Stimulated activated CD4-positive, alpha-beta T cell treated with anti-CD3 and anti-CD28 coated beads, Interleukin-4, amount 100 ng/mL, for 48 hours (primary cell): Measurements from ENCODE around the gene LCN12.
"Not testable (repeated sequence)": the region's sequence is repeated elsewhere in the genome, so short reads cannot be mapped to it uniquely, and the experiment has no call there.

Experiments used
- DNase-seq, 2 donors: peaks; one replicate each; pipeline ENCODE4 v3.0.0-alpha.2; 2020; ENCODE audit warnings: low read depth in 2 of 2

Gene LCN12

DNA sequence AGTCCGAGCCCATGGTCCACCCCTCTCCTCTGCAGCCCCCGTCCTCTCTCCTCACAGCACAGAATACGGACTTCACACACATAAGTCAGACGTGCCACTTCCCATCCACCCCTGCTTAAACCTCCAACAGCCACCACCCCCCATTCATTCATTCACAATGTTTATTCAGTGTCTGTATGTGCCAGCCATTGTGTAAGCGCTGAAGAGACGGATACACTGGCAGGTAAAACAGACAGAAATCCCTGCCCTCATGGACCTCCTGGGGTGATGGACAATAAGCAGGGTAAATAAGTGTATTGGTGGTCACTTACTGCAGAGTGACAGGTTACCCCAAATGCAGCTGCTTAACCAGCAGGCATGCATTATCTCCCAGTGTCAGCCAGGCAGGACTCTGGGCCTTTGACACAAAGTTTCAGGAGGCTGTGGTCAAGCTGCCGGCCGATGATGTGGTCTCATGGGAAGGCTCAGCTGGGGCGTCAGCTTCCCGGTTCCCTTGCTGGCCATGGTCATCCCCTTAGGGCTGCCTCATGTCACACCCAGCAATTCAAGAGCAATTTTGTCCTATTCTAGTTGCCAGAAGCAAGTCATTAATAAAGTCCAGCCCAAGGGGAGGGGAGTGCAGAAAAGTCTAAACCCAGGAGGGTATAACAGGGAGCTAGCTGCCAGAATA lies 38.3 kb downstream of the LCN12 start:
- DNase-seq, result no peak

DNA sequence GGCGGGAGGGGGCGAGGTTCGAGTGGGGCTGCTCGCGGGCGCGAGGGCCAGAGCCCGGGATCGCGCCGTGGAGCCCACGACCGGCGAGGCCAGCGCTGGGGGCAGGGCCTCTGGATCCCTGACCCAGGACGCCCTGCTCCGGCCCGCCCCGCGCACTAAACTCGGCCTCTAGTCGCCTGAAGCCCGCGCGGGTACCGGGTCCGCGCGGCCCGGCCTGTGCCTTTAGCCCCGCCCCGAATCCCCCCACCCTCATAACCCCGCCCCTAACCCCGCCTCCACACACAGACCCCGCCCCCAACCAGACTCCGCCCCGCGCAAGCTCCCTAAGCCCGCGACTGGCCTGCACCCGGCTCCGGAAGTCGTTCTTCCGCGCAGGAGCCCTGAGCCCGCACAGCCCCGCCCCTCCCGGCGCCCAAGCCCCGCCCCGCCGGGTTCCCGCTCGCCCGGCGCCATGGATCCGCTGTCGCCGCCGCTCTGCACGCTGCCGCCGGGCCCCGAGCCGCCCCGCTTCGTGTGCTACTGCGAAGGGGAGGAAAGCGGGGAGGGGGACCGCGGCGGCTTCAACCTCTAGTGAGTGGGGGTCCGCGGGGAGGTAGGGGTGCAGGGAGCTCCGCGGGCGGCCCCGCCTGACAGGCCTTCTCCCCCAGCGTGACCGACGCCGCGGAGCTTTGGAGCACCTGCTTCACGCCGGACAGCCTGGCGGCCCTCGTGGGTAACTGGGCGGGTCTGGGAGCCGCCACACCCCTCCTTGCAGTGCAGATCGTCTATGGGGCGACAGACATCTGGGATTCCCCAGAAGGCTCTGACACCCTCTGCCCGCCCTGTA lies 40.1 kb downstream of the LCN12 start, which contains the start of gene PAXX:
PAXX (plus strand) TSS at position 430 of the 826 bp plus-strand sequence; CDS start at position 452, 22 bp downstream.
- DNase-seq, result peak; percentile 95 to 96

DNA sequence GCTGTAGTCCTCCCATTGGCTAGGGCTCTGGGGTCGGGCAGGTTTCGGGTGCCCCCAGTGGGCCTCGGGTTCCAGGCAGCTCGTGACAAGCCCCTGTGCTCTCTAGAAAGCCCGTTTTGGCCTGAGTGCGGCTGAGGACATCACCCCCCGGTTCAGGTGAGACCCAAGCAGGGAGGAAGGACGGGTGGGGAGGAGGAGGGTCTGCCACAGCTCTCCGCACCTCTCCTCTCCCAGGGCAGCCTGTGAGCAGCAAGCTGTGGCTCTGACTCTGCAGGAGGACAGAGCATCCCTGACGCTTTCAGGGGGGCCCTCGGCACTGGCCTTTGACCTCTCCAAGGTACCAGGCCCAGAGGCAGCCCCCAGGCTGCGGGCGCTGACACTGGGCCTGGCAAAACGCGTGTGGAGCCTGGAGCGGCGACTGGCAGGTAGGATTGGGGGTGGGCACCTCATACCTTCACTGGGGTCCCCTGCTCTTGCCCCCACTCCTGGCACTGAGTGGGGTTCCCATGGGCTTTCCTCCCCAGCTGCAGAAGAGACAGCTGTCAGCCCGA lies 40.8 kb downstream of the LCN12 start:
- no peak for DNase-seq

DNA sequence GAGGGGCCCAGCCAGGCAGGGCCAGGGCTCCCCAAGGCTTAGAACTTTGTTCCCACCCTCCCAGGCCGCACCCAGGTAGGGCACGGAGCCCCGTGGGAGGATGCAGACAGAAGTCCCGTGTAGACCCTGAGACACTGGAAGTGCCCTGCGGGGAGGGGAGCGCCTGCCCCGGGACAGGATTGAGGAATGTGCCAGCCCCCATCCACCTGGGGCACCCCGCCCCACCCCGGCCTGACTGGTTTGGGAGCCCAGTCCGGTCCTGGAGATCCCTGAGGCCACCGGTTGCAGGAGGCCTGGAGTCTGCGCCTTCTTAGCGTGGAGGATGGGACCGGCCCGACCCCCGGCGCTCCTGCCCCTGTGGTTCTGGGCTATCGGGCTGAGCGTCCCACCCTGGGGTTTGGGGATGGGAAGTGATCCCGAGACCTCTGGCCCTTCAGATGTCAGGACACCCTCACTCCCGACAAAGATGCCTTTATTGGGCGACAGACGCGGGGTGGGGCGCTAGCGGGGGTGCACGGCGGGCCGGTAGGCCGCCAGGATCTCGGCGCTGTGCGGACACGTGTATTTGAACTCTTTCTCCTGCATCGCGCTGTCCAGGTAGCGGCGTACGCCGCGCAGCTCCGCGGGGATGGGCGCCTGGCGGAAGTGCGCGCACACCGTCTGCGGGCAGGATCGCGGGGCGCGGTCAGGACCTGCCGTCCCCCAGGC lies 42.3 kb downstream of the LCN12 start:
- no peak for DNase-seq

DNA sequence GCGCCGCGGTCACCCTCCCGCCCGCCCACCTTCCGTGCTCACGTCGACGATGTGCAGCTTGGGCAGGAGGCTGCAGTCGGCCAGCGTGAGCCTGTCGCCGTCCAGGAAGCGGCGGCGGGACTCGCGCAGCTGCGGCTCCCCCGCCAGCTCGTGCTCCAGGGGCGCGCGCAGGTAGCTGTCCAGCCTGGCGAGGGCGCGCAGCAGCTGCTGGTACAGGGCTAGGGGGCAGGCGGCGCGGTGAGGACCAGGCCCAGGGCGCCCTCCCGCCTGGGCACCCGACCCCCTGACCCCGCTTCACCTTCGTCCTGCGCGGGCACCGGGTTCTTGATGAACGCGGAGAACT lies 42.8 kb downstream of the LCN12 start:
- DNase-seq, result no peak

DNA sequence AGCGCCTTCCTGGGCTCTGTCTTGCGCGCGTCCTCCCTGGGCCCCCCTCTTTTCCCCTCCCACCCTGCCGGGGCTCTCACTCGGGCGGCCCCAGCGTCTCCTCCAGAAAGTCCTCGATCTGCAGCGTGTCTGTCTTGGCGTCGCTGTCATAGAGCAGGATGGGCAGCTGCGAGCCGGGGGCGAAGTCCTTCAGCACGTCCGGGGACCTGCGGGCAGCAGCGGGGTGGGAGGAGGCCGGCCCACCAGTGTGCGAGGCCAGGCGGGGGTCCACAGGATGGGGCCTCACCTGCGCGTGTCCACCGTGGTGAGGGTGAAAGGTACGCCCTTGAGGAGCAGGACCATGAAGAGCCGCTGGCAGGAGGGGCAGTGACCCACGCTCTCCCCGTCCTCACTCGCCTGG lies 43.3 kb downstream of the LCN12 start:
- DNase-seq, result no peak

DNA sequence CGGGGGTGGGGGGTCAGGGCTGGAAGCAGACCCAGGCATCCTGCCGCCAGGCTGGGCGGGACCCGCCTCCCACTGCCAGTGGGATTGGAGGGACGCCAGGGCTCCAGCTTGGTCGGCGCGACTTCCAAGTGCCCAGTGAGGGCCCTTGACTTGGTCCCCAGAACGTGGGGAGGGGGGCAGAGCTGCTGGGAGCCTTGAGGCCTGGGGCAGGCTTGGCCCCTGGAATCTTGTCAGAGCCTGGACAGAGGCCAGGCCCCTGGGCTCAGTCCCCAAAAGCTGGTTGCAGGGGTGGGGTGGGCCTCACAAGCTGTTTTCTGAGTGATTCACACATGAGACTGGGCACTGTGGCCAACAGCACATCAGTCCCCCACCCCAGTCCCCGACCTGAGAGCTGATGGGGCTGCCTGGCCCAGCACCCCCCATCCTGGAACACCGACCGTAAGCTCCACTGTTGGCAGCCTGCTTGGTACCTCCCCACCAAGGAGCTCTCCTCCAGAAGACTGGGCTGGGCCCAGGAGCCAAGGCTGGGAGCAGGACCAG lies 43.8 kb downstream of the LCN12 start:
- DNase-seq, result no peak

DNA sequence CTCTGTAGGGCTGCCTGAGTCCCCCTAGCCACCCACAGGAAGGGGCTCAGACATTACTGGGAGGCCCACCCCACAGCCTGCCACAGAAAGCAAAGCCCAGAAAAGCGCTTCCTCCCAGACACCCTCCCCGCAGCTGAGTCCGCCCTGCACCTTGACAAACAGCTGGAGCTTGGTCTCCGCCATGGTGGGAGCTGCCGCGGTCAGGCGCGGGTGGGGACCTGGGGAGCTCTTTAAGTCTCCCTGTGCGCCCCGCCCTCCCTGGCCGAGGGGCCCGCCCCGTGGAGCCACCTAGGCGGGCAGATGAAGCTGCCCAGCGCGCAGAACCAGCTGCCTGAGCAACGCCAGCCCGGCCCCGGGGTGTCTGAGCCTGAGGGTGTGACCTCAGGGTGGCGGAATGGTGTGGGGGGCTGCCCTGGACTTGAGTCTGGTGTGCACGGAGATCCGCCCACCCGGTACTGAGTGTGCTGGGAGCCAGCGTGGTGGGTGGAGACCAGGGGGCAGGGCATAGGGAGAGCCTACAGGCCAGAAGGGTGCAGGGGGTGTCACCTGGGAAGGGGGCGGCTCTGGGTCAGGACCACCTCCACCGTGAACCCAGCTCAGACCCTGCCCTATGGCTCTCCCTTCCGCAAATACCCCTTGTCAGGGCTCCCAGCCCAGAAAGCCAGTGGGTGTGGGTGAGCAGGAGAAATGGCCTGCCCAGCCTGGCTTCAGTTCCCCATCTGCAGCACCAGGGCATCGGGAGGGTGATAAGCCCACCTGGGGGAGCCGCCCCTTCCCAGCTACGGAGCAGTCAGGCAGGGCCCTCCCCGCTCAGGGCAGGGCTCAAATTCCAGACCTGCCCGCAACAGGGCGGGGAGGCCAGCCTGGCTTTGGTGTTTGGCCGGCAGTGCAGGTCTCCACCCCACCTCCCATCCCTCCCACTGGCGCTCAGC lies 44.6 kb downstream of the LCN12 start, which contains the start of gene CLIC3:
CLIC3 (minus strand) TSS at position 208 of the 932 bp plus-strand sequence; CDS start at position 183, 25 bp downstream.
- DNase-seq, result no peak

DNA sequence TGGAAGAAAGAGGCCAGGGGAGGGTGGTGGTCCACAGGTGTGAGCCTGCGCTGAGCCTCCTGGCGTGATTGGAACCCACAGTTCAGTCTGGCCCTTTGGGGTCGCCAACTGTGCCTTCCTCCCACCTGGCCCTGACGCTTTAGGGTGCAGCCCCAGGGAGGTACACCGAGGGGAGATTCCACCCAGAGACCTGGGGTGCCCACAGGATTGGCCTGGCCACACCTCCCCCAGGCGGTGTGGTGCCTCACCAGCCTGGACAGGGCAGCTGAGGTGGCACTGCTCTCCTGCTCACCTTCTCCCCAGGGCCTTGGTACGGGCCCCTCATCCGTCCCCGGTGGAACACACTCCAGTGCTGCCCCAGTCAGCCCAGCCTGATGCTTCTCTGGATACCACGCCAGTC lies 45.3 kb downstream of the LCN12 start:
- no peak for DNase-seq

DNA sequence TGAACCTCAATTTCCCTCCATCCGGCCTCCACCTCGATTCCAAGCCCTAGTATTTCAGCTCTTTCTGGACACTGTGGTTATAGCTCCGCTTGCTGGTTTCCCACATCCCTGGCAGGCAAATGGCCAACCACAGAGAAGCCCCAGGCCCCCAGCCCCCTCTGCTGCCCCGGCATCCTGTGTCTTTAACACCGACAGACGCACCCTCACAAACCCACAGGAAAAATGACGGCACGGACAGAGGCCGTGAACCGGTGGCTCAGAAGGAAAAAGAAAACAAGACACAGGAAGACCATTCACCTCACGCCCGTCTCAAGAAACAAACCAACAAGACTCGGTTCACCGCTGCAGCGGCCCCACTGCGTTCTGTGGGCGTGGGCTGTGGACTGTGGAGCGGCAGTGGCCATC lies 45.8 kb downstream of the LCN12 start:
- DNase-seq, result no peak

DNA sequence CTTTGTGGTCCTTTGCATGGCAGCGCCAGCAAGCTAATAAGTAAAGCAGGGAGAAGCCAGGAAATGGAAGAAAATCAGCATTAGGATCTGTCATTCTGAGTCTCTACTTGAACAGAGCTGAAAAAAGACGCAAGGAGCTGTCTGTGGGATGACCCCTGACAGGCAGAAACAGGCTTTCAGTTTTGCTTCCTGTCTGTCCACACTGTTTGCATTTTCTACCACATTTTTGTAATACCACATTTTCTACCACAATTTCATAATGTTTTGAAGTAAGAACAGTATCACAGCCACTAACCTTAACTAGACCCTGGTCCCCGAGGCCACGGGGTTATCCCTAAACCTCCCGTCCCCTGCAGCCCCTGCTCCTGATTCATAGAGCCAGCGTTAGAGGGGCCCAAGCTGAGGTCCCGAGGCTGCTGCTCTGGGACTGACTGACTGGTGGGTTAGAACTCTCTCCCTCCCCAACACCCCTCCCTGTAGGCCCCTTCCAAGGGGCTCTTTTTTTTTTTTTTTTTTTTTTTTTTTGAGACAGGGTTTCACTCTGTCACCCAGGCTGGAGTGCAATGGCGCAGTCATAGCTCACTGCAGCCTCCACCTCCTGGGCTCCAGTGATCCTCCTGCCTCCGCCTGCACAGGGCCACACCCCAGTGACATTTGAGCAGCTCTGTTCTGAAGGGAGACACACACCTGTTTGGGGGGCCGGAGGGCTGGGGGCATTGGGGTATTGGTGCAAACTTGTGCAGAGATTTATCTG lies 48.3 kb downstream of the LCN12 start:
- DNase-seq, result no peak

DNA sequence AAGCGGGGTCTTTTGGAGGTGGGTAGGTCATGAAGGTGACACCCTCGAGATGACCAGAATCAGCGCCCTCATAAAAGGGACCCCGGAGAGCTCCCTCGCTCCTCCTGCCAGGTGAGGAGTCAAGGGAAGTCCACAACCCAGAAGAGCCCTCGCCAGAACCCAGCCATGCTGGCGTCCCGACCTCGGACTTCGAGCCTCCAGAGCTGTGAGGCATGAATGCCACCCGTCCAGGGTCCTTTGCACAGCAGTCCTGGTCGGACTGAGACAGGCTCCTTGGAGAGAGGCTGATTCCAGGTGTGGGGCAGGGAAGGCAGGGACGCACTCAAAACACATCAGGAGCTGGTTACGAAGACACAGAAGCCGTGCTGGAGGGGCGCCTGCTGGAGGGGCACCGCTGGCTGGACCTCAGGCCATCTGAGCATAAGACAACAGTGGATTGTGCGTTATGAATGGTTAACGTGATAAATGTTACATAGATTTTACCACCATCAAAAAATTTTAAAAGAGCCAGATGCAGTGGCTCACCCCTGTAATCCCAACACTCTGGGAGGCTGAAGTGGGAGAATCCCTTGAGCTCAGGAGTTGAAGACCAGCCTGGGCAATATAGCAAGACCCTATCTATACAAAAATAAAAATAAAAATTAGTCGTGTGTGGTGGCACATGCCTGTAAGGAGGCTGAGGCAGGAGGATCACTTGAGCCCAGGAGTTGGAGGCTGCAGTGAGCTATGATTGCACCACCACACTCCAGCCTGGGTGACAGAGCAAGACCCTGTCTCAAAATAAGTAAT lies 50.0 kb downstream of the LCN12 start:
- no peak for DNase-seq

DNA sequence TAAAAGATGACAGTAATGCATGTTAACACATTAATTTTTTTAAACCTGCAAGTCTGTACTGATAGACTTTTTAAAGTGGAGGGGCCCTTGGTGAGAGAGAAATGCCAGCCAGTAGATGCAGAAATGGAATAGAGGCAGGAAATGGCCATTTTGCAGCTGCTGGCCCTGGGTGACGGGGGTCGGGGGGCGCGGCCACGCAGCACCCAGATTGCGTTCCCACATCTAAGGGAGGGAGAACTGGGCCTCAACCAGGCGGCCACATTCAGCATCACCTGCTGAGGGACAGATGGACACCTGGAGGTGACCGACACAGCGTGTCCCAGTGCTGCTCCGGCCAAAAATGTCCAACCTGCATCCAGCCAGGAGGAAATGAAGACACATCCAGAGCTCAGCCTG lies 50.6 kb downstream of the LCN12 start:
- no peak for DNase-seq

DNA sequence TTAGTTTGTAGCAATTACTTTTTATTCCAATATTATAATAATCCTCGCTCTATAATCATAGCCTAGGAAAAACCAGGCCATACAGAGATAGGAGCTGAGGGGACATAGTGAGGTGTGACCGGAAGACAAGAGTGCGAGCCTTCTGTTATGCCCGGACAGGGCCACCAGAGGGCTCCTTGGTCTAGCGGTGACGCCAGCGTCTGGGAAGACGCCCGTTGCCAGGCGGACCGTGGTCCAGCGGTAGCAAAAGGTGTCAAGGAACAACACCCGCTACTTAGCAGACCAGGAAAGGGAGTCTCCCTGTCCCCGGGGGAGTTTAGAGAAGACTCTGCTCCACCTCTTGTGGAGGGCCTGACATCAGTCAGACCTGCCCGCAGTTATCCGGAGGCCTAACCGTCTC lies 52.2 kb downstream of the LCN12 start:
- not testable (repeated sequence) for DNase-seq
